K562 (cell line): Measurements from ENCODE around the gene YIF1A. TPM values are rescaled to one million over a fixed set of nuclear protein-coding genes. Genes with fewer than 3 reads are reported as not detected.

Source experiments
- ATAC-seq: fragments of 200-7000 bp; cut with Tn5 transposase; 3 replicates; pipeline ENCODE4 v1.9.1; 2020; ENCODE audit warnings: moderate library complexity
- BruUV-seq: library from RNA; stranded (reverse); fragments of 400-500 nt; replicated peaks from 2 replicates; lab custom pipeline; 2021; lab: Mats Ljungman, UMichigan
- CTCF ChIA-PET: fragments of 300-600 bp; formaldehyde crosslinking; extraction: SDS; loops from one replicate; lab custom pipeline; 2021; ENCODE audit warnings: low intra/inter-chr PET ratio; lab: Yijun Ruan, JAX
- POLR2A ChIA-PET: fragments of 300-600, 350-650 bp; sonication (Branson Sonifier 250); formaldehyde crosslinking; extraction: SDS; loops from one replicate; lab custom pipeline; 2021; ENCODE audit warnings: antibody characterized with exemption, inconsistent platforms; lab: Yijun Ruan, JAX
- DNase-seq, 4 experiments: peaks; one replicate each; pipeline versions ENCODE4 v3.0.0 to v3.0.0-alpha.2; 2011 to 2018; ENCODE audit warnings: low spot score in 3 of 4, mixed read lengths in 3 of 4; ENCODE audit errors: extremely low read depth in 1 of 4
- FAIRE-seq: peaks from 2 replicates; lab custom pipeline; 2011; peaks lifted over from hg19 to GRCh38; lab: Jason Lieb, UNC
- H2AFZ ChIP-seq: 2 replicates; pipeline ENCODE4 v1.6.0; 2011; ENCODE audit warnings: low read depth, low read length, control low read depth, inconsistent platforms
- H3K27ac ChIP-seq: fragments of 200-600 bp; 3 replicates; pipeline ENCODE4 v1.8.0; 2011; ENCODE audit warnings: low read depth, mild to moderate bottlenecking, control low read depth, inconsistent platforms, low read length, moderate library complexity, mixed read lengths; ENCODE audit errors: extremely low read depth
- H3K27me3 ChIP-seq, 2 experiments: fragments of 300-600 bp in 1 of 2; 2 replicates in 1 of 2; 3 replicates in 1 of 2; pipeline versions ENCODE4 v1.6.0 to v1.8.0; 2011; ENCODE audit warnings: inconsistent platforms in 2 of 2, low read length in 2 of 2, mild to moderate bottlenecking in 1 of 2, mixed read lengths in 1 of 2, moderate library complexity in 1 of 2; ENCODE audit not compliant: control insufficient read depth in 2 of 2, insufficient read depth in 2 of 2
- H3K36me3 ChIP-seq: fragments of 300-600 bp; 3 replicates; pipeline ENCODE4 v1.8.0; 2011; ENCODE audit warnings: mild to moderate bottlenecking, low read length, inconsistent platforms; ENCODE audit not compliant: control insufficient read depth, insufficient read depth
- H3K4me1 ChIP-seq, 2 experiments: fragments of 200-600 bp in 1 of 2; replicated peaks in 1 of 2; 2 replicates in 1 of 2; 3 replicates in 1 of 2; pipeline versions ENCODE4 v1.5.1 to v1.8.0; 2011; ENCODE audit warnings: inconsistent platforms in 2 of 2, low read length in 2 of 2, mild to moderate bottlenecking in 1 of 2, mixed read lengths in 1 of 2, moderate library complexity in 1 of 2; ENCODE audit not compliant: control insufficient read depth in 2 of 2, insufficient read depth in 2 of 2
- H3K4me2 ChIP-seq: 2 replicates; pipeline ENCODE4 v1.6.1; 2011; ENCODE audit warnings: low read length, control low read depth, inconsistent platforms, mixed read lengths; ENCODE audit not compliant: insufficient read depth
- H3K4me3 ChIP-seq: fragments of 200-600 bp; sonication (generic), shearing (Covaris generic); 2 replicates; pipeline ENCODE4 v1.5.1; 2016; ENCODE audit warnings: control low read depth, inconsistent platforms
- H3K79me2 ChIP-seq: fragments of 200-600 bp; 3 replicates; pipeline ENCODE4 v1.8.0; 2011; ENCODE audit warnings: low read length, inconsistent platforms; ENCODE audit not compliant: control insufficient read depth, insufficient read depth
- H3K9ac ChIP-seq, 2 experiments: 2 replicates each; pipeline versions ENCODE4 v1.6.0 to v1.6.1; 2011; ENCODE audit warnings: low read depth in 2 of 2, low read length in 2 of 2, control low read depth in 1 of 2, inconsistent platforms in 1 of 2, mild to moderate bottlenecking in 1 of 2, mixed read lengths in 1 of 2; ENCODE audit not compliant: insufficient read depth in 1 of 2
- H3K9me1 ChIP-seq: one replicate; pipeline ENCODE4 v1.6.0; 2011; ENCODE audit warnings: inconsistent platforms, mild to moderate bottlenecking, low read length, moderate library complexity; ENCODE audit not compliant: control insufficient read depth, insufficient read depth
- H3K9me3 ChIP-seq: replicated peaks from 2 replicates; pipeline ENCODE4 v1.5.1; 2011; ENCODE audit warnings: low read depth, low read length, inconsistent platforms; ENCODE audit not compliant: control insufficient read depth, insufficient read depth
- H4K20me1 ChIP-seq: replicated peaks from 2 replicates; pipeline ENCODE4 v1.6.1; 2011; ENCODE audit warnings: low read length, inconsistent platforms, mixed read lengths; ENCODE audit not compliant: control insufficient read depth, insufficient read depth
- CHD2 ChIP-seq: IDR thresholded peaks from 2 replicates; pipeline ENCODE4 v1.6.1; 2011; ENCODE audit warnings: low read depth, low read length
- CLOCK ChIP-seq: fragments of 250-450 bp; sonication (Bioruptor Pico); IDR thresholded peaks from 2 replicates; pipeline ENCODE4 v1.4.0; 2020; ENCODE audit warnings: mild to moderate bottlenecking, moderate library complexity, borderline replicate concordance
- ETV6 ChIP-seq, 3 experiments: fragments of 150-350 bp in 1 of 3; sonication (generic) in 1 of 3; formaldehyde crosslinking in 1 of 3; IDR thresholded peaks; 2 replicates each; pipeline versions ENCODE4 v1.6.1 to v1.8.0; 2014 to 2022; ENCODE audit warnings: borderline replicate concordance in 2 of 3, low read depth in 2 of 3, antibody characterized with exemption in 1 of 3, low read length in 1 of 3, mild to moderate bottlenecking in 1 of 3, missing genetic modification reagents in 1 of 3
- KDM2B ChIP-seq: fragments of 250-450 bp; sonication (Bioruptor Pico); IDR thresholded peaks from 2 replicates; pipeline ENCODE4 v1.8.0; 2021; ENCODE audit warnings: mild to moderate bottlenecking, moderate library complexity
- KDM5B ChIP-seq: fragments of 200-600 bp; sonication (generic); IDR thresholded peaks from 2 replicates; pipeline ENCODE4 v1.6.1; 2012; ENCODE audit warnings: low read depth, mild to moderate bottlenecking, moderate library complexity, low read length, control low read depth, inconsistent platforms; ENCODE audit not compliant: insufficient replicate concordance
- KLF16 ChIP-seq: IDR thresholded peaks from 2 replicates; pipeline ENCODE4 v1.6.1; 2016; ENCODE audit warnings: antibody characterized with exemption
- NONO ChIP-seq, 2 experiments: fragments of 200-400 bp in 1 of 2; fragments of 450-650 bp in 1 of 2; formaldehyde crosslinking in 1 of 2; IDR thresholded peaks; 2 replicates each; pipeline ENCODE4 v1.6.1; 2017; ENCODE audit warnings: low read depth in 2 of 2, mild to moderate bottlenecking in 2 of 2, moderate library complexity in 2 of 2, low read length in 1 of 2
- RFX5 ChIP-seq: IDR thresholded peaks from 2 replicates; pipeline ENCODE4 v1.6.1; 2011; ENCODE audit warnings: low read depth, mild to moderate bottlenecking, improper control_type of control experiment, low read length
- SAFB2 ChIP-seq: fragments of 200-400 bp; formaldehyde crosslinking; IDR thresholded peaks from 2 replicates; pipeline ENCODE4 v1.6.1; 2018; ENCODE audit warnings: borderline replicate concordance, low read length, low read depth, moderate library complexity; ENCODE audit not compliant: severe bottlenecking
- TEAD1 ChIP-seq, 2 experiments: fragments of 450-650 bp in 1 of 2; sonication (generic) in 1 of 2; formaldehyde crosslinking; IDR thresholded peaks; 2 replicates each; pipeline versions ENCODE4 v1.4.0 to v1.8.0; 2020 to 2022; ENCODE audit warnings: mild to moderate bottlenecking in 2 of 2, missing genetic modification reagents in 1 of 2
- ZNF354B ChIP-seq: fragments of 250-450 bp; sonication (Bioruptor Pico); IDR thresholded peaks from 2 replicates; pipeline ENCODE4 v1.4.0; 2020
- ZNF512 ChIP-seq: IDR thresholded peaks from 2 replicates; pipeline ENCODE4 v1.6.1; 2016; ENCODE audit warnings: missing genetic modification characterization, missing compliant biosample characterization
- ZNF57 ChIP-seq: fragments of 450-650 bp; formaldehyde crosslinking; IDR thresholded peaks from 2 replicates; pipeline ENCODE4 v1.4.0; 2020; ENCODE audit warnings: mild to moderate bottlenecking, moderate library complexity
- WGBS: fragments of 100-300 bp; shearing (Covaris generic); methylation state at CpG from one replicate; pipeline ENCODE4 v1.1.6; 2016; ENCODE audit warnings: low coverage, mixed read lengths; ENCODE audit not compliant: insufficient coverage; ENCODE audit errors: missing lambda C conversion rate; 5-methylcytosine and 5-hydroxymethylcytosine counted together
- in situ Hi-C: fragments of 300-500 bp; cut with MboI; formaldehyde crosslinking; loops from 4 replicates; pipeline ENCODE4 v1.15.0; 2018; ENCODE audit warnings: inconsistent platforms, mixed read lengths
- intact Hi-C: fragments of 100-400 bp; cut with micrococcal nuclease; formaldehyde crosslinking; loops from 2 replicates; pipeline ENCODE4 v1.14.2; 2022
- polyA plus RNA-seq, 8 experiments: library from polyadenylated mRNA; depleted of rRNA in 4 of 8; stranded (reverse) in 5 of 8; unstranded in 3 of 8; fragments of >200 nt; fragmentation: Nextera tagmentation in 2 of 8; fragmentation: Illumina TruSeq in 1 of 8; extraction: Ambion mirVana in 2 of 8; extraction: Trizol in 1 of 8; gene quantifications; 2 replicates each; pipeline versions ENCODE4 v1.2.1 to v1.2.3, GENCODE V29; 2011 to 2014; ENCODE audit warnings: inconsistent platforms in 1 of 8, missing spikeins in 1 of 8
- total RNA-seq, 7 experiments: library from RNA; depleted of rRNA in 6 of 7; stranded (reverse); fragments of >200 nt in 6 of 7; fragmentation: Illumina TruSeq in 2 of 7; extraction: Trizol in 2 of 7; gene quantifications; 2 replicates each; pipeline versions ENCODE4 v1.2.1 to v1.2.3, GENCODE V29; 2011 to 2021; ENCODE audit warnings: low replicate concordance in 1 of 7
- TF ChIP-seq, protein P1 (sequence below): sonication (generic); formaldehyde crosslinking; IDR thresholded peaks from 2 replicates; pipeline ENCODE4 v1.8.0; 2022; ENCODE audit warnings: mild to moderate bottlenecking, missing genetic modification reagents

The YIF1A gene
- total and polyA plus RNA-seq, 9 of the 15 experiments (the other 6 are each of a cell fraction or from before 2014, with no cell fraction given), result 8.6 to 121 (median 77.2) TPM

- TF ChIP-seq ZNF57 (CRISPR knock-in tag), result no peak
- TF ChIP-seq KDM5B, result no peak
- no peak for TF ChIP-seq ZNF512 (tag)
- no peak for TF ChIP-seq SAFB2
- TF ChIP-seq, protein P1, sequence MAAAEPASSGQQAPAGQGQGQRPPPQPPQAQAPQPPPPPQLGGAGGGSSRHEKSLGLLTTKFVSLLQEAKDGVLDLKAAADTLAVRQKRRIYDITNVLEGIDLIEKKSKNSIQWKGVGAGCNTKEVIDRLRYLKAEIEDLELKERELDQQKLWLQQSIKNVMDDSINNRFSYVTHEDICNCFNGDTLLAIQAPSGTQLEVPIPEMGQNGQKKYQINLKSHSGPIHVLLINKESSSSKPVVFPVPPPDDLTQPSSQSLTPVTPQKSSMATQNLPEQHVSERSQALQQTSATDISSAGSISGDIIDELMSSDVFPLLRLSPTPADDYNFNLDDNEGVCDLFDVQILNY, result no peak
- no peak for TF ChIP-seq RFX5
Measured at GRCh38 chr11:66311965-66312548, 23.1 kb upstream of the YIF1A start (continued).

GRCh38 chr11:66311470-66311964, 22.6 kb upstream of the YIF1A start:
- in situ Hi-C loops (no loop called here), intact Hi-C loops (no loop called here)
- H4K20me1 ChIP-seq, result no peaks in the 10 kb centered on the region
- H3K9me3 ChIP-seq, result no peaks in the 10 kb centered on the region
- H3K36me3 ChIP-seq, result no peaks in the 10 kb centered on the region
- ChIA-PET CTCF (interaction anchor here (0.7 to 2.9 kb wide), 9 partner anchors 11 to 384 kb away, joined by 3 to 37 read pairs (median 3); partner anchors contain the start of genes MRPL11 and RIN1), POLR2A (interaction anchor here (0.6 to 2.6 kb wide), 8 partner anchors 11 to 298 kb away, joined by 3 to 16 read pairs (median 5); partner anchors contain the start of gene YIF1A)
- H3K9ac ChIP-seq, result peak overlapping the region; percentile 38 to 89; a peak in 3 of 4 replicates
- no TSS peak for BruUV-seq
- peak overlapping the region; percentile 49 for H3K4me3 ChIP-seq
- no peak for DNase-seq
- H3K79me2 ChIP-seq, result no peaks in the 10 kb centered on the region
- no peak for ATAC-seq
- no peaks in the 10 kb centered on the region for H3K9me1 ChIP-seq
- peak overlapping the region; percentile 98 for H2AFZ ChIP-seq
- peaks cover 23 to 53% of the 10 kb centered on the region in 2 experiments for H3K4me1 ChIP-seq
- peak overlapping the region; percentile 44; the same call in 1 of the 3 replicates for H3K27ac ChIP-seq
- peak overlapping the region; percentile 85 for H3K4me2 ChIP-seq
- 33% methylated on average over 26 of the region's 26 CpGs for WGBS
- FAIRE-seq, result no peak
- H3K27me3 ChIP-seq, result no peaks in the 10 kb centered on the region
- TF ChIP-seq ETV6 (IDR thresholded peaks at IDR 0.05; ENCODE audit: borderline replicate concordance in 1 of 2, low read depth in 2 of 2, low read length in 1 of 2) (no peak), ETV6 (CRISPR knock-in tag; IDR thresholded peaks at IDR 0.05; ENCODE audit: borderline replicate concordance) (0 out of 2 replicates have a peak, but pooled peaks have one; percentile 31), KLF16 (no peak), KDM2B (CRISPR knock-in tag) (no peak), NONO (IDR thresholded peaks at IDR 0.05; ENCODE audit: low read depth in 2 of 2, low read length in 1 of 2) (no peak), TEAD1 (CRISPR knock-in tag; IDR thresholded peaks at IDR 0.05) (peak in 1 of 2 experiments; percentile 80; a peak in 1 of 4 replicates), CLOCK (CRISPR knock-in tag) (no peak), CHD2 (no peak), ZNF354B (CRISPR knock-in tag) (no peak)
